Stomach (tissue), 4 donors: Measurements from ENCODE around the gene ZNF691.

ENCODE experiments used
- EP300 ChIP-seq: sonication (generic); formaldehyde crosslinking; IDR thresholded peaks from one replicate; pipeline ENCODE4 v1.6.1; 2017; ENCODE audit warnings: antibody characterized with exemption
- TF ChIP-seq, protein P1 (sequence below), 7 experiments: fragments of 450-650 bp in 4 of 7; fragments of 200-600 bp in 3 of 7; sonication (generic) in 3 of 7; IDR thresholded peaks; one replicate each; pipeline ENCODE4 v1.5.1; 2016 to 2019; ENCODE audit warnings: antibody characterized with exemption in 7 of 7, control low read depth in 2 of 7, mild to moderate bottlenecking in 1 of 7

DNA sequence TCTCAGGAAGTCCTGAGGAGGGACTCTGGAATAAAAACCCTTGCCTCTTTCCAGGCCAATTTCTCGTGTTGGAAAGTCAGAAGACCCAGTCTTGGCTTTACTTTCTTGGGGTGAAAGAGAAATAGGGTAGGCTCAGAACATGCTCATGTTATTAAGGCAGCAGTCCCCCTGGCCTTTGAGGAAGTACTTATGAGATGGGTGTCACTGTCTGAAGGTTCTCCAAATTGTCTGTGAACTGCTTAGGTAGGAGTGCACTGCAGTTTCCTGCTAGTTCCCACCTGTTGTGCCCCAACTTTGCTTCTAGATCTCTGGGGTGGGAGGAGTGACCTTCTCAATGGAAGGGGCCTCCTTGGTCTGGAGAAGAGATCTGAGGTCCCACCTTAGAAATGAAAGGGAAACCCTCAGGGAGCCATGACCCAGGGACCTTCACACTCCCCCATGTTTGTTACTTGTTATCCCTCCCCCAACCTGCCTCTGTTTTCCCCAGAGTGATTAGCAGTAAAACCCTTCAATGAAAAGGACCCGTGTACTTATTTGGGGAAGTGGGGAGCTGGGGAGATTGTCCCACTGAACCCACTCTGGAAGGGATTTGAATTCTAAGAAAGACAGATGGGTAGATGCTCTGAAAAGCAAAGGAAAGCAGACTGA, 5.7 kb downstream of the ZNF691 start:
- TF ChIP-seq, protein P1, sequence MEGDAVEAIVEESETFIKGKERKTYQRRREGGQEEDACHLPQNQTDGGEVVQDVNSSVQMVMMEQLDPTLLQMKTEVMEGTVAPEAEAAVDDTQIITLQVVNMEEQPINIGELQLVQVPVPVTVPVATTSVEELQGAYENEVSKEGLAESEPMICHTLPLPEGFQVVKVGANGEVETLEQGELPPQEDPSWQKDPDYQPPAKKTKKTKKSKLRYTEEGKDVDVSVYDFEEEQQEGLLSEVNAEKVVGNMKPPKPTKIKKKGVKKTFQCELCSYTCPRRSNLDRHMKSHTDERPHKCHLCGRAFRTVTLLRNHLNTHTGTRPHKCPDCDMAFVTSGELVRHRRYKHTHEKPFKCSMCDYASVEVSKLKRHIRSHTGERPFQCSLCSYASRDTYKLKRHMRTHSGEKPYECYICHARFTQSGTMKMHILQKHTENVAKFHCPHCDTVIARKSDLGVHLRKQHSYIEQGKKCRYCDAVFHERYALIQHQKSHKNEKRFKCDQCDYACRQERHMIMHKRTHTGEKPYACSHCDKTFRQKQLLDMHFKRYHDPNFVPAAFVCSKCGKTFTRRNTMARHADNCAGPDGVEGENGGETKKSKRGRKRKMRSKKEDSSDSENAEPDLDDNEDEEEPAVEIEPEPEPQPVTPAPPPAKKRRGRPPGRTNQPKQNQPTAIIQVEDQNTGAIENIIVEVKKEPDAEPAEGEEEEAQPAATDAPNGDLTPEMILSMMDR (IDR thresholded peaks at IDR 0.05): no peak
- no peak for TF ChIP-seq EP300
